ENCODE data around the gene LUC7L2. TPM values are rescaled to one million over a fixed set of nuclear protein-coding genes. Genes with fewer than 3 reads are reported as not detected.

Gene LUC7L2
- total and polyA plus RNA-seq, 4 donors, result 16.2 to 38.9 (median 22.9) TPM

DNA sequence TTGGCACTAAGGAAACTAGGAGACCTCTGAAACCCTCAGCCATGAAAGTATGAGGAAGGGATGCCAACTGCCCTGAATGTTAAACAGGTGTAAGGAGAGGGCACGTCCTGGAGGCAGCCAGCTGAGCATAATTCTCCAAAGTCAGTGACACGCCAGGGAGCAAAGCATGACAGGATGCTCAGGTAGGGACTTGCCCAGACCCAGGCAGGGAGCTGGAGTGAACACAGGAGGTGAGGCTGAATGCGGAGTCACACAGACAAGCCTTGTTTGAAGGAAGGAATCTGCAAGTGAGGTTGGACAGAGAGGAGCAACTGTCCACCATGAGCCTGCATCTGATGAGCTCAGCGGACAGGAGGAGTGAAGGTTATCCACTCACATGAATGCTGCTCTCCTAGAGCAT lies 82.3 kb downstream of the LUC7L2 start:
- WGBS, result 83% methylated on average over 4 of the region's 4 CpGs
- no peak for TF ChIP-seq YY1 (IDR thresholded peaks at IDR 0.05)
- no peak for TF ChIP-seq RXRA (IDR thresholded peaks at IDR 0.05)
- TF ChIP-seq GABPA (IDR thresholded peaks at IDR 0.05 in 1 of 2, conservative IDR thresholded peaks at IDR 0.05 in 1 of 2), result no peak
- no peak for TF ChIP-seq FOXA2 (IDR thresholded peaks at IDR 0.05)
- TF ChIP-seq, protein P1, sequence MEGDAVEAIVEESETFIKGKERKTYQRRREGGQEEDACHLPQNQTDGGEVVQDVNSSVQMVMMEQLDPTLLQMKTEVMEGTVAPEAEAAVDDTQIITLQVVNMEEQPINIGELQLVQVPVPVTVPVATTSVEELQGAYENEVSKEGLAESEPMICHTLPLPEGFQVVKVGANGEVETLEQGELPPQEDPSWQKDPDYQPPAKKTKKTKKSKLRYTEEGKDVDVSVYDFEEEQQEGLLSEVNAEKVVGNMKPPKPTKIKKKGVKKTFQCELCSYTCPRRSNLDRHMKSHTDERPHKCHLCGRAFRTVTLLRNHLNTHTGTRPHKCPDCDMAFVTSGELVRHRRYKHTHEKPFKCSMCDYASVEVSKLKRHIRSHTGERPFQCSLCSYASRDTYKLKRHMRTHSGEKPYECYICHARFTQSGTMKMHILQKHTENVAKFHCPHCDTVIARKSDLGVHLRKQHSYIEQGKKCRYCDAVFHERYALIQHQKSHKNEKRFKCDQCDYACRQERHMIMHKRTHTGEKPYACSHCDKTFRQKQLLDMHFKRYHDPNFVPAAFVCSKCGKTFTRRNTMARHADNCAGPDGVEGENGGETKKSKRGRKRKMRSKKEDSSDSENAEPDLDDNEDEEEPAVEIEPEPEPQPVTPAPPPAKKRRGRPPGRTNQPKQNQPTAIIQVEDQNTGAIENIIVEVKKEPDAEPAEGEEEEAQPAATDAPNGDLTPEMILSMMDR (IDR thresholded peaks at IDR 0.05; ENCODE audit: low read depth, low read length, missing input control), result no peak
- TF ChIP-seq NR2F2 (IDR thresholded peaks at IDR 0.05), result no peak
- no peak for TF ChIP-seq RAD21 (IDR thresholded peaks at IDR 0.05)
- H3K9me3 ChIP-seq (ENCODE audit: control insufficient read depth in 4 of 4, low read length in 3 of 4), result no peaks in the 10 kb centered on the region
- no peak for DNase-seq (ENCODE audit: low spot score)
- H3K27ac ChIP-seq (ENCODE audit: low read depth in 1 of 2, low read length in 2 of 2), result no peak overlapping the region
- no peak overlapping the region for H3K9ac ChIP-seq (ENCODE audit: low read depth in 1 of 2, low read length in 2 of 2)
- no peaks in the 10 kb centered on the region for H3K27me3 ChIP-seq (ENCODE audit: control insufficient read depth in 4 of 4, insufficient read depth in 4 of 4, low read length in 3 of 4)
- no peaks in the 10 kb centered on the region for H3K36me3 ChIP-seq (ENCODE audit: control insufficient read depth in 4 of 4, insufficient read depth in 3 of 4, low read depth in 1 of 4, low read length in 3 of 4)
- no peaks in the 10 kb centered on the region for H3K4me1 ChIP-seq (ENCODE audit: control insufficient read depth in 4 of 4, insufficient read depth in 4 of 4, low read length in 3 of 4)
- no peak overlapping the region for H3K4me3 ChIP-seq (ENCODE audit: low read depth in 1 of 3, low read length in 3 of 3)

DNA sequence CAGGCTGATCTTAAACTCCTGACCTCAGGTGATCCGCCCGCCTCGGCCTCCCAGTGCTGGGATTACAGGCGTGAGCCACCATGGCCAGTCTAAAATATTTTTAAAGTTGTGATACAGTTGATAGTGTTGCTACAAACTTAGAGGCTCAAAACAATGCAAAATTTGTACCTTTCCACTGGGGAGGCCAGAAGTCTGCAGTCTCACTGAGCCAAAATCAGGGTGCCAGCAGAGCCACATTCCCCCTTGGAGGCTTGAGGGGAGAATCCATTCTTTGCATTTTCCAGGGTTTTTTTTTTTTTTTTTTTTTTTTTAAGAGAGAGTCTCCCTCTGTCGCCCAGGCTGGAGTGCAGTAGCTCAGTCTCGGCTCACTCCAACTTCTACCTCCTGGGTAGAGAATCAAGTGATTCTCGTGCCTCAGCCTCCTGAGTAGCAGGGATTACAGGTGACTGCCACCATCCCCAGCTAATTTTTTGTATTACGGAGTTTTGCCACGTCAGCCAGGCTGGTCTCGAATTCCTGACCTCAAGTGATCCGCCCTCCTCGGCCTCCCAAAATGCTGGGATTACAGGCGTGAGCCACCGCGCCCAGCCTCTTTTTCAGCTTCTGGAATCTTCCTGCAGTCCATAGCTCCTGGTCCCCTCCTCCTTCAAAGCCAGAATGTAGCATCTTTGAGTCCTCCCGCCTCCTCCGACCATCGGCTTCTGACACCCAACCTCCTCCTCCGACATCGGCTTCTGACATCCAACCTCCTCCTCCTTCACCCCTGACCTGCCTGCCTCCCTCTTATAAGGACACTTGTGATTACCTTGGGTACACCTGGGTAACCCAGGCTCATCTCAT lies 86.6 kb downstream of the LUC7L2 start:
- Histone ChIP-seq H3K9ac (ENCODE audit: low read depth in 1 of 2, low read length in 2 of 2) (no peak overlapping the region), H3K36me3 (ENCODE audit: control insufficient read depth in 4 of 4, insufficient read depth in 3 of 4, low read depth in 1 of 4, low read length in 3 of 4) (no peaks in the 10 kb centered on the region), H3K4me3 (ENCODE audit: low read depth in 1 of 3, low read length in 3 of 3) (no peak overlapping the region), H3K4me1 (ENCODE audit: control insufficient read depth in 4 of 4, insufficient read depth in 4 of 4, low read length in 3 of 4) (no peaks in the 10 kb centered on the region), H3K27me3 (ENCODE audit: control insufficient read depth in 4 of 4, insufficient read depth in 4 of 4, low read length in 3 of 4) (no peaks in the 10 kb centered on the region), H3K9me3 (ENCODE audit: control insufficient read depth in 4 of 4, low read length in 3 of 4) (peaks cover 0 to 3% (median under 1%) of the 10 kb centered on the region in 4 donors), H3K27ac (ENCODE audit: low read depth in 1 of 2, low read length in 2 of 2) (no peak overlapping the region)
- TF ChIP-seq GABPA (IDR thresholded peaks at IDR 0.05 in 1 of 2, conservative IDR thresholded peaks at IDR 0.05 in 1 of 2), result no peak
- TF ChIP-seq NR2F2 (IDR thresholded peaks at IDR 0.05), result no peak
- TF ChIP-seq, protein P2, sequence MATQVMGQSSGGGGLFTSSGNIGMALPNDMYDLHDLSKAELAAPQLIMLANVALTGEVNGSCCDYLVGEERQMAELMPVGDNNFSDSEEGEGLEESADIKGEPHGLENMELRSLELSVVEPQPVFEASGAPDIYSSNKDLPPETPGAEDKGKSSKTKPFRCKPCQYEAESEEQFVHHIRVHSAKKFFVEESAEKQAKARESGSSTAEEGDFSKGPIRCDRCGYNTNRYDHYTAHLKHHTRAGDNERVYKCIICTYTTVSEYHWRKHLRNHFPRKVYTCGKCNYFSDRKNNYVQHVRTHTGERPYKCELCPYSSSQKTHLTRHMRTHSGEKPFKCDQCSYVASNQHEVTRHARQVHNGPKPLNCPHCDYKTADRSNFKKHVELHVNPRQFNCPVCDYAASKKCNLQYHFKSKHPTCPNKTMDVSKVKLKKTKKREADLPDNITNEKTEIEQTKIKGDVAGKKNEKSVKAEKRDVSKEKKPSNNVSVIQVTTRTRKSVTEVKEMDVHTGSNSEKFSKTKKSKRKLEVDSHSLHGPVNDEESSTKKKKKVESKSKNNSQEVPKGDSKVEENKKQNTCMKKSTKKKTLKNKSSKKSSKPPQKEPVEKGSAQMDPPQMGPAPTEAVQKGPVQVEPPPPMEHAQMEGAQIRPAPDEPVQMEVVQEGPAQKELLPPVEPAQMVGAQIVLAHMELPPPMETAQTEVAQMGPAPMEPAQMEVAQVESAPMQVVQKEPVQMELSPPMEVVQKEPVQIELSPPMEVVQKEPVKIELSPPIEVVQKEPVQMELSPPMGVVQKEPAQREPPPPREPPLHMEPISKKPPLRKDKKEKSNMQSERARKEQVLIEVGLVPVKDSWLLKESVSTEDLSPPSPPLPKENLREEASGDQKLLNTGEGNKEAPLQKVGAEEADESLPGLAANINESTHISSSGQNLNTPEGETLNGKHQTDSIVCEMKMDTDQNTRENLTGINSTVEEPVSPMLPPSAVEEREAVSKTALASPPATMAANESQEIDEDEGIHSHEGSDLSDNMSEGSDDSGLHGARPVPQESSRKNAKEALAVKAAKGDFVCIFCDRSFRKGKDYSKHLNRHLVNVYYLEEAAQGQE (IDR thresholded peaks at IDR 0.05), result no peak
- no peak for TF ChIP-seq ATF3 (IDR thresholded peaks at IDR 0.05)
- TF ChIP-seq HNF4G (IDR thresholded peaks at IDR 0.05), result no peak
- TF ChIP-seq EGR1 (IDR thresholded peaks at IDR 0.05; ENCODE audit: low read depth in 2 of 2), result no peak
- no peak for TF ChIP-seq HNF4A (conservative IDR thresholded peaks at IDR 0.05)
- TF ChIP-seq RAD21 (IDR thresholded peaks at IDR 0.05), result no peak
- TF ChIP-seq JUND (IDR thresholded peaks at IDR 0.05), result no peak
- TF ChIP-seq SP1 (IDR thresholded peaks at IDR 0.05), result no peak
- TF ChIP-seq ZBTB33 (IDR thresholded peaks at IDR 0.05), result no peak
- no peak for TF ChIP-seq FOXA2 (IDR thresholded peaks at IDR 0.05)
- TF ChIP-seq, protein P3, sequence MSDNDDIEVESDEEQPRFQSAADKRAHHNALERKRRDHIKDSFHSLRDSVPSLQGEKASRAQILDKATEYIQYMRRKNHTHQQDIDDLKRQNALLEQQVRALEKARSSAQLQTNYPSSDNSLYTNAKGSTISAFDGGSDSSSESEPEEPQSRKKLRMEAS (IDR thresholded peaks at IDR 0.05), result no peak
- no peak for TF ChIP-seq YY1 (IDR thresholded peaks at IDR 0.05)
- TF ChIP-seq, protein P1 (IDR thresholded peaks at IDR 0.05; ENCODE audit: low read depth, low read length, missing input control), result no peak
- no peak for TF ChIP-seq RXRA (IDR thresholded peaks at IDR 0.05)
- WGBS, result 95% methylated on average over 20 of the region's 20 CpGs
- DNase-seq (ENCODE audit: low spot score), result no peak

Measured in liver (tissue), 9 donors.